A673 (cell line): ENCODE measurements around the gene CAPZB. TPM values are rescaled to one million over a fixed set of nuclear protein-coding genes. Genes with fewer than 3 reads are reported as not detected.

Experiments
- BruUV-seq: library from RNA; stranded (reverse); fragments of 400-500 nt; replicated peaks from 2 replicates; lab custom pipeline; 2021; lab: Mats Ljungman, UMichigan
- CTCF ChIA-PET: fragments of 300-600 bp; sonication (Branson Sonifier 250); formaldehyde crosslinking; loops from one replicate; lab custom pipeline; 2022; ENCODE audit warnings: antibody characterized with exemption; lab: Charles Lee
- POLR2A ChIA-PET: fragments of 300-600 bp; sonication (Branson Sonifier 250); formaldehyde crosslinking; loops from one replicate; lab custom pipeline; 2022; ENCODE audit warnings: antibody characterized with exemption; ENCODE audit not compliant: low non-redundant PET; lab: Charles Lee
- DNase-seq: peaks from one replicate; pipeline ENCODE4 v3.0.0-alpha.2; 2015; ENCODE audit warnings: low spot score
- H3K27ac ChIP-seq: fragments of 200-600 bp; sonication (generic); 2 replicates; pipeline ENCODE4 v1.5.1; 2016; ENCODE audit warnings: mixed run types, low read depth, mild to moderate bottlenecking, mixed read lengths, antibody characterized with exemption, low read length; ENCODE audit not compliant: poor library complexity, severe bottlenecking
- H3K27me3 ChIP-seq: fragments of 200-600 bp; sonication (generic); replicated peaks from 2 replicates; pipeline ENCODE4 v1.6.1; 2017; ENCODE audit warnings: mixed run types, low read depth, mild to moderate bottlenecking, mixed read lengths, antibody characterized with exemption, low read length; ENCODE audit not compliant: insufficient read depth, poor library complexity
- H3K36me3 ChIP-seq: fragments of 200-600 bp; sonication (generic); 2 replicates; pipeline ENCODE4 v1.6.1; 2016; ENCODE audit warnings: mixed run types, mild to moderate bottlenecking, mixed read lengths, antibody characterized with exemption, low read length; ENCODE audit not compliant: insufficient read depth, poor library complexity, severe bottlenecking
- H3K4me1 ChIP-seq: fragments of 200-600 bp; sonication (generic); 2 replicates; pipeline ENCODE4 v1.6.1; 2017; ENCODE audit warnings: mixed run types, mild to moderate bottlenecking, mixed read lengths, antibody characterized with exemption, low read length; ENCODE audit not compliant: insufficient read depth, poor library complexity, severe bottlenecking
- H3K4me3 ChIP-seq: fragments of 200-600 bp; sonication (generic); 2 replicates; pipeline ENCODE4 v1.5.1; 2016; ENCODE audit warnings: low read depth, mixed run types, mild to moderate bottlenecking, mixed read lengths, low read length; ENCODE audit not compliant: poor library complexity, severe bottlenecking
- H3K9me3 ChIP-seq: fragments of 200-600 bp; sonication (generic); 2 replicates; pipeline ENCODE4 v1.6.1; 2016; ENCODE audit warnings: mixed run types, low read depth, mild to moderate bottlenecking, mixed read lengths, antibody characterized with exemption, low read length; ENCODE audit not compliant: poor library complexity, severe bottlenecking
- CTCF ChIP-seq: fragments of 300-800, 200-600 bp; sonication (generic); conservative IDR thresholded peaks from 2 replicates; pipeline ENCODE4 v1.5.1; 2017; ENCODE audit warnings: low read depth, mild to moderate bottlenecking, antibody characterized with exemption, low read length, moderate library complexity, mixed read lengths
- EZH2 ChIP-seq: fragments of 200-600 bp; sonication (generic); IDR thresholded peaks from 2 replicates; pipeline ENCODE4 v1.6.1; 2017; ENCODE audit warnings: borderline replicate concordance, low read depth, mild to moderate bottlenecking, mixed read lengths, antibody characterized with exemption, low read length; ENCODE audit not compliant: poor library complexity, severe bottlenecking
- intact Hi-C: fragments of 100-400 bp; cut with micrococcal nuclease; formaldehyde crosslinking; loops from one replicate; pipeline ENCODE4 v1.10.0; 2022; ENCODE audit not compliant: unreplicated experiment
- total RNA-seq: library from RNA; stranded (reverse); gene quantifications from 2 replicates; pipeline ENCODE4 v1.2.3, GENCODE V29; 2021

CAPZB gene
- total RNA-seq, 1 experiment from 2014 or later = 214 TPM

- no TSS peak for BruUV-seq
- Histone ChIP-seq H3K36me3 (no peaks in the 10 kb centered on the region), H3K4me1 (no peaks in the 10 kb centered on the region), H3K4me3 (no peak overlapping the region), H3K27ac (no peak overlapping the region), H3K27me3 (no peaks in the 10 kb centered on the region), H3K9me3 (no peaks in the 10 kb centered on the region)
- intact Hi-C loops = no loop called here
- ChIA-PET CTCF (no interaction called here), POLR2A (no interaction called here)
- TF ChIP-seq CTCF (no peak), EZH2 (no peak)
- no peak for DNase-seq
Observed at GRCh38 chr1:19333587-19334354, 151.6 kb downstream of the CAPZB start.

- TF ChIP-seq CTCF (no peak), EZH2 (no peak)
- BruUV-seq = no TSS peak
- intact Hi-C loops = no loop called here
- H3K4me3 ChIP-seq = no peak overlapping the region
- H3K27me3 ChIP-seq = no peaks in the 10 kb centered on the region
- no peak for DNase-seq
- H3K27ac ChIP-seq = no peak overlapping the region
- peaks cover under 1% of the 10 kb centered on the region for H3K36me3 ChIP-seq
- CTCF ChIA-PET = no interaction called here
- no peaks in the 10 kb centered on the region for H3K9me3 ChIP-seq
- POLR2A ChIA-PET = no interaction called here
- H3K4me1 ChIP-seq = no peaks in the 10 kb centered on the region
Observed at GRCh38 chr1:19332832-19333231, 152.5 kb downstream of the CAPZB start.

- no peak overlapping the region for H3K4me3 ChIP-seq
- ChIA-PET CTCF (no interaction called here), POLR2A (no interaction called here)
- BruUV-seq = no TSS peak
- DNase-seq = no peak
- H3K27me3 ChIP-seq = no peaks in the 10 kb centered on the region
- no peak for TF ChIP-seq EZH2
- TF ChIP-seq CTCF = no peak
- intact Hi-C loops = no loop called here
- H3K9me3 ChIP-seq = no peaks in the 10 kb centered on the region
- H3K27ac ChIP-seq = no peak overlapping the region
- H3K4me1 ChIP-seq = no peaks in the 10 kb centered on the region
- H3K36me3 ChIP-seq = peaks cover 4% of the 10 kb centered on the region
Observed at GRCh38 chr1:19331262-19331878, 154.0 kb downstream of the CAPZB start.
